GM13977 (cell line): ENCODE measurements around the gene PHF21A.
"Not testable (repeated sequence)": the region's sequence is repeated elsewhere in the genome, so short reads cannot be mapped to it uniquely, and the experiment has no call there.

ENCODE experiments used
- DNase-seq: peaks from one replicate; pipeline ENCODE4 v3.0.0; 2012; ENCODE audit warnings: low spot score
- in situ Hi-C: fragments of 300-500 bp; cut with MboI; formaldehyde crosslinking; loops from one replicate; pipeline ENCODE4 v1.12.0; 2022; ENCODE audit warnings: low sequenced_read_pairs, low pct_unique_long_range_greater_than_20kb, mixed read lengths, inconsistent platforms; ENCODE audit not compliant: unreplicated experiment
- TF ChIP-seq, protein P1 (sequence below): IDR thresholded peaks from 2 replicates; pipeline ENCODE4 v1.5.1; 2012; ENCODE audit warnings: mild to moderate bottlenecking, control low read depth; ENCODE audit not compliant: insufficient read depth; ENCODE audit errors: extremely low read depth, missing control alignments

The PHF21A gene

DNA sequence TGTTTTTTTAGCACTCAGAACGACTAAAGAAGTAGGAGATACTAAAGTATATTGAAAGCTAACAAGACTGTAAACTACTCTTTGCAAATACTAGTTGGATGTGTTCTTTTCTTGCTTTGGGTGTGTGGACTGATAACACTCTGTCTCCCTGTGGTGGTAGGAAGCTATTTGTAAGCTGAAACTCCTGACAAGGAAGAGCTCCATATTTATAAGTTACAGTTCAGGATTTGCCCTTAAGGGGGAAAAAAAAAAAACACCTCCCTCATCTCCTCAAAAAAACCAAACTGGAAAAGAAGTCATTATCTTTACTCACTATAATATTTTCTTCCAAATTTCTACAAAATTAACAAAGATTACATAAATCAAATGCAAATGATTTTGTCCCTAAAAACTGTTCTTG, 103.9 kb downstream of the PHF21A start:
- DNase-seq, result no peak
- TF ChIP-seq, protein P1, sequence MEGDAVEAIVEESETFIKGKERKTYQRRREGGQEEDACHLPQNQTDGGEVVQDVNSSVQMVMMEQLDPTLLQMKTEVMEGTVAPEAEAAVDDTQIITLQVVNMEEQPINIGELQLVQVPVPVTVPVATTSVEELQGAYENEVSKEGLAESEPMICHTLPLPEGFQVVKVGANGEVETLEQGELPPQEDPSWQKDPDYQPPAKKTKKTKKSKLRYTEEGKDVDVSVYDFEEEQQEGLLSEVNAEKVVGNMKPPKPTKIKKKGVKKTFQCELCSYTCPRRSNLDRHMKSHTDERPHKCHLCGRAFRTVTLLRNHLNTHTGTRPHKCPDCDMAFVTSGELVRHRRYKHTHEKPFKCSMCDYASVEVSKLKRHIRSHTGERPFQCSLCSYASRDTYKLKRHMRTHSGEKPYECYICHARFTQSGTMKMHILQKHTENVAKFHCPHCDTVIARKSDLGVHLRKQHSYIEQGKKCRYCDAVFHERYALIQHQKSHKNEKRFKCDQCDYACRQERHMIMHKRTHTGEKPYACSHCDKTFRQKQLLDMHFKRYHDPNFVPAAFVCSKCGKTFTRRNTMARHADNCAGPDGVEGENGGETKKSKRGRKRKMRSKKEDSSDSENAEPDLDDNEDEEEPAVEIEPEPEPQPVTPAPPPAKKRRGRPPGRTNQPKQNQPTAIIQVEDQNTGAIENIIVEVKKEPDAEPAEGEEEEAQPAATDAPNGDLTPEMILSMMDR, result no peak
- in situ Hi-C loops, result no loop called here

DNA sequence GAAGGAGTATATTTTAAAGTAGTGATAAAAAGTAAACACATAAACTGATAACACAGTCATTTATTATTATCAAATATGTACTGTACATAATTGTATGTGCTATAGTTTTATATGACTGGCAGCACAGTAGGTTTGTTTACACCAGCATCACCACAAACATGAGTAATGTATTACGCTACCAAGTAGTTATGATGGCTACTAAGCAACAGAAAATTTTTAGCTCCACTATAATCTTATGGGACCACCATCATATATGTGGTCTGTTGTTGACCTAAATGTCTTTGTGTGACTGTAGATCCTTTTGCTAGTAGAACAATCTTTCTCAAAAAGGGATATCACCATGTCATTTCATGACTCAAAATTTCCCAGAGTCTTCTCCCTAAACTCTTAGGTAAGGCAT, 105.3 kb downstream of the PHF21A start:
- in situ Hi-C loops, result no loop called here
- no peak for DNase-seq
- TF ChIP-seq, protein P1, result no peak

DNA sequence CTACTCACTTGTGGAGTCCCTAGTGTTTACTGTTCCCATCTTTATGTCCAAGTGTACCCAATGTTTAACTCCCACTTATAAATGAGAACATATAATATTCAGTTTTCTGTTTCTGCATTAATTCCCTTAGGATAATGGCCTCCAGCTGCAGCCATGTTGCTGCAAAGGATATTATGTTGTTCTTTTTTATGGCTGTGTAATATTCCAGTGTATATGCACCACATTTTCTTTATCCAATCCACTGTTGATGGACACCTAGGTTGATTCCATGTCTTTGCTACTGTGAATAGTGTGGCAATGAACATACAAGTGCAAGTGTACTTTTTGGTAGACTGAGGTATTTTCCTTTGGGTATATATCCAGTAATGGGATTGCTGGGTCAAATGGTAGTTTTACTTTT, 107.1 kb downstream of the PHF21A start:
- in situ Hi-C loops, DNase-seq: not testable (repeated sequence)

DNA sequence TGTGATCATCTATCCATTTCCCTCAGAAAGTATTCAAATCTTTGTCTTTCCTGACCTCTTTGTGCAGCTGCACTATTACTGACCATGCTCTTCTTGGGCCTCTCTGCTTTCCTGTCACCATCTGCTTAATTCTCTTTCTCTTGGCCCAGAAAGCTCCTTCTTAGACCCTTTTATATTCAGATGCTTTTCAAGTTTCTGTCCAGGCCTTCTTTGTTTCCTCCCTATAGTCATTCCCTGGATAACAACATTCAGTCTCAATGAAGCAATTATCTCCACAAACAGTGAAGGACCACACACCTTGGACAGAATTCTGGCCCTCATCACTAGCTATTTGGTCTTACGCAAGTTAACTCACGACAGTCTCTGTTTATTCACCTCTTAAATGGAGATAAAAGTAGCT, 109.1 kb downstream of the PHF21A start:
- TF ChIP-seq, protein P1, result no peak
- in situ Hi-C loops, result no loop called here
- DNase-seq, result no peak

DNA sequence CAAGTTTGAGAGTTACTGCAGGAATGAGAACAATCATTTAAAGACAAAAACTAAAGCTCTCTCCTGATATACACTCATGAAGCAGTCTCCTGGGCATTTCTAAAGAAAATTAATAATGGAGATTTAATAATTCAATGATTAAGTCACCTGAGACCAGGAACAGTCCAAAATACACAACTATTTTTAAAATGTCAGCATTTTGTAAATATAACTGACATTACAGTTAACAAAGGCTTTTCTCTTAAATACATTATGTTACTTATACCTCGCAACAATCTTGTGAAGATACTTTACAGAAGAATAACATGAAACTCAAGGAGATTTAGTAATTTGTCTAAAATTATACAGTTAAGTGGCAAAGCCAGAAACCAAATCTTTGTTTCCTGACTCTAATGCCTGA, 111.2 kb downstream of the PHF21A start:
- DNase-seq, result no peak
- TF ChIP-seq, protein P1, result no peak
- in situ Hi-C loops, result no loop called here

DNA sequence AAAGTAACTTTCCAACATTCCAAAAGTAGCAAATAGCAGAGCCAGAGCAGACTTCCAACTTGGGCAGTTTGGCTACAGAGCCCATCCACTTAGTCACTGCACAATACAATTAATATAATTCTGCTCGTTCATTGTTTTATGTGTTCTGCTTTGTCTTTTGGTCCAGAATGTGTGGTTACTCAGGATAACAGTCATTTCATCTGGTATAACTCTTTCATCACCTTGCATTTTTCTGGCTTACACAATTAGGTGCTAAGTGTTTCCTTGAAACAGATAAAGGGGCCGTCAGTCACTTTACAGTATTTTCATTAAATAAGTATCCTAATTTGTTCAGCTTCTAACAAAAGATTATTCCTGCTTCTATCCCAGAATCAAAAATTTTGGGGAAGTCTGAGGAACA, 111.6 kb downstream of the PHF21A start:
- no peak for DNase-seq
- in situ Hi-C loops, result no loop called here
- TF ChIP-seq, protein P1, result no peak

DNA sequence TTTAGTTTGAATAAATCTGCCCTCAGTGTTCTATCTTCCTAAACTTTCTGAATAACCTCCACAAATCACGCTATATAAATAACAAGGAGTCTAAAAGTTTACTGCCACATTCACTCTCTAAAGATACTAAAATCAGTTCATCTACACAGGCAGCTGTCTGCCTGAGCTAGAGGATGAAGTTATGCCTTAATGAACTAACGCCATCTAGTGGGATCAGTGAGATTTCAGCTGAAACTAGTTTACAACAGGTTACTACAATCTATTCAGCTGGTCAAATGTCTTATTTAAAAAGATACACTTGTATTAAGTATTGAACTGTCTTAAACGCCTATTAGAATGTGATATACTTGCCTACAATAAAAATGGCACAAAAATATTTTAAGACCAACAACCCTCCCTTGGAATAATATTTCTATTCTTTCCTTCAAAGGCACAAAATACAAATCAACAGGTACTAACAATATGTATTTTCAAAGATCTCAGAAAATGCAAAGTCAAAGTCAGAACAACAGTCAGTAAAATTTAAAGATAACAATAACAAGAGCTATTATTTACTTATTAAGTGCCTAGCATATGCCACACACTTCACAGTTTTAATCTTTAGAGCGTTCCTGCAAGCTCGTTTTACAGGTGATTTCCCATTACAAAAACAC, 114.7 kb downstream of the PHF21A start:
- in situ Hi-C loops, result no loop called here
- peak; percentile 70 for DNase-seq
- TF ChIP-seq, protein P1, result peak; percentile 73
